HL-60/S4 treated with phorbol 12-myristate 13-acetate at 8.2 ng/mL for 4 days and 3 days (cell line): ENCODE measurements around the gene STXBP2.

Experiments used
- in situ Hi-C: fragments of 300-500 bp; cut with MboI; formaldehyde crosslinking; loops from 2 replicates; pipeline ENCODE4 v1.15.0; 2022; ENCODE audit warnings: low sequenced_read_pairs

Gene STXBP2

GRCh38 chr19:7612282-7613274 is 24.3 kb upstream of the STXBP2 start:
- in situ Hi-C loops: no loop called here

- in situ Hi-C loops: no loop called here
Observed at GRCh38 chr19:7614859-7615741, 21.8 kb upstream of the STXBP2 start.

GRCh38 chr19:7617172-7617571 is 19.7 kb upstream of the STXBP2 start:
- in situ Hi-C loops: no loop called here

- in situ Hi-C loops: no loop called here
Observed at GRCh38 chr19:7617735-7618134, 19.2 kb upstream of the STXBP2 start.

GRCh38 chr19:7618348-7618747 is 18.6 kb upstream of the STXBP2 start:
- in situ Hi-C loops: no loop called here

GRCh38 chr19:7618771-7619510 is 18.0 kb upstream of the STXBP2 start:
- in situ Hi-C loops: no loop called here

GRCh38 chr19:7619671-7620441 is 17.1 kb upstream of the STXBP2 start:
- in situ Hi-C loops: no loop called here

GRCh38 chr19:7620442-7621412 is 16.2 kb upstream of the STXBP2 start:
- in situ Hi-C loops: no loop called here

- in situ Hi-C loops: no loop called here
Observed at GRCh38 chr19:7622933-7623685, 13.8 kb upstream of the STXBP2 start.

- in situ Hi-C loops: no loop called here
Observed at GRCh38 chr19:7623725-7624603, 12.9 kb upstream of the STXBP2 start.

GRCh38 chr19:7624810-7625209 is 12.1 kb upstream of the STXBP2 start:
- in situ Hi-C loops: no loop called here

- in situ Hi-C loops: no loop called here
Observed at GRCh38 chr19:7625763-7626372, 11.0 kb upstream of the STXBP2 start.

- in situ Hi-C loops: no loop called here
Observed at GRCh38 chr19:7627166-7627565, 9.7 kb upstream of the STXBP2 start.

- in situ Hi-C loops: no loop called here
Observed at GRCh38 chr19:7628589-7629311, 8.2 kb upstream of the STXBP2 start.

- in situ Hi-C loops: no loop called here
Observed at GRCh38 chr19:7629347-7630054, 7.4 kb upstream of the STXBP2 start, which contains the start of the genes PET100 and XAB2. Gene PET100, plus strand, starts transcription at chr19:7629793. Its CDS starts 41 bp downstream, at chr19:7629834. Gene XAB2, minus strand, starts transcription at chr19:7629545. Its CDS starts 18 bp downstream, at chr19:7629527.
